ENCODE results near the gene SMYD1. TPM values are rescaled to one million over a fixed set of nuclear protein-coding genes. Genes with fewer than 3 reads are reported as not detected.

The SMYD1 gene
- total RNA-seq, 1 donor from 2014 or later: 0.25 TPM

GRCh38 chr2:88147145-88147544 lies 79.5 kb downstream of the SMYD1 start:
- H3K27me3 Mint-ChIP-seq (ENCODE audit: unreplicated experiment): no peaks in the 10 kb centered on the region
- H3K4me1 Mint-ChIP-seq (ENCODE audit: low read depth, unreplicated experiment): no peaks in the 10 kb centered on the region
- H3K4me3 Mint-ChIP-seq (ENCODE audit: unreplicated experiment): no peak overlapping the region
- DNase-seq: no peak
- no peak overlapping the region for H3K27ac Mint-ChIP-seq (ENCODE audit: unreplicated experiment)
- H3K36me3 Mint-ChIP-seq (ENCODE audit: unreplicated experiment): peaks cover 9% of the 10 kb centered on the region
- peaks cover 6% of the 10 kb centered on the region for H3K9me3 Mint-ChIP-seq (ENCODE audit: unreplicated experiment)
- TF ChIP-seq CTCF (IDR thresholded peaks at IDR 0.05; ENCODE audit: partially characterized antibody, unreplicated experiment): no peak

GRCh38 chr2:88148929-88149438 lies 81.4 kb downstream of the SMYD1 start:
- peaks cover 10% of the 10 kb centered on the region for H3K9me3 Mint-ChIP-seq (ENCODE audit: unreplicated experiment)

GRCh38 chr2:88159481-88159880 lies 91.9 kb downstream of the SMYD1 start:
- Mint-ChIP-seq H3K4me3 (ENCODE audit: unreplicated experiment) (no peak overlapping the region), H3K27me3 (ENCODE audit: unreplicated experiment) (peaks cover 5% of the 10 kb centered on the region), H3K9me3 (ENCODE audit: unreplicated experiment) (no peaks in the 10 kb centered on the region), H3K36me3 (ENCODE audit: unreplicated experiment) (no peaks in the 10 kb centered on the region), H3K4me1 (ENCODE audit: low read depth, unreplicated experiment) (peaks cover 6% of the 10 kb centered on the region), H3K27ac (ENCODE audit: unreplicated experiment) (no peak overlapping the region)
- no peak for TF ChIP-seq CTCF (IDR thresholded peaks at IDR 0.05; ENCODE audit: partially characterized antibody, unreplicated experiment)
- no peak for DNase-seq

More at GRCh38 chr2:88148929-88149438, 81.4 kb downstream of the SMYD1 start:
- Mint-ChIP-seq H3K4me3 (ENCODE audit: unreplicated experiment) (no peak overlapping the region), H3K27ac (ENCODE audit: unreplicated experiment) (no peak overlapping the region), H3K4me1 (ENCODE audit: low read depth, unreplicated experiment) (no peaks in the 10 kb centered on the region), H3K27me3 (ENCODE audit: unreplicated experiment) (no peaks in the 10 kb centered on the region), H3K36me3 (ENCODE audit: unreplicated experiment) (peaks cover 14% of the 10 kb centered on the region)
- no peak for TF ChIP-seq CTCF (IDR thresholded peaks at IDR 0.05; ENCODE audit: partially characterized antibody, unreplicated experiment)
- no peak for DNase-seq

- peaks cover 5% of the 10 kb centered on the region for H3K27me3 Mint-ChIP-seq (ENCODE audit: unreplicated experiment)
- H3K4me1 Mint-ChIP-seq (ENCODE audit: low read depth, unreplicated experiment): peaks cover 6% of the 10 kb centered on the region
- H3K4me3 Mint-ChIP-seq (ENCODE audit: unreplicated experiment): no peak overlapping the region
- H3K36me3 Mint-ChIP-seq (ENCODE audit: unreplicated experiment): no peaks in the 10 kb centered on the region
- H3K27ac Mint-ChIP-seq (ENCODE audit: unreplicated experiment): no peak overlapping the region
- peak; percentile 92 for TF ChIP-seq CTCF (IDR thresholded peaks at IDR 0.05; ENCODE audit: partially characterized antibody, unreplicated experiment)
- H3K9me3 Mint-ChIP-seq (ENCODE audit: unreplicated experiment): no peaks in the 10 kb centered on the region
- DNase-seq: peak; percentile 68
Measured at GRCh38 chr2:88159955-88160415, 92.4 kb downstream of the SMYD1 start.

GRCh38 chr2:88160517-88160916 lies 92.9 kb downstream of the SMYD1 start:
- Mint-ChIP-seq H3K4me3 (ENCODE audit: unreplicated experiment) (no peak overlapping the region), H3K9me3 (ENCODE audit: unreplicated experiment) (no peaks in the 10 kb centered on the region), H3K4me1 (ENCODE audit: low read depth, unreplicated experiment) (peaks cover 6% of the 10 kb centered on the region), H3K27ac (ENCODE audit: unreplicated experiment) (peak overlapping the region; percentile 54), H3K36me3 (ENCODE audit: unreplicated experiment) (no peaks in the 10 kb centered on the region), H3K27me3 (ENCODE audit: unreplicated experiment) (peaks cover 5% of the 10 kb centered on the region)
- peak; percentile 41 for DNase-seq
- no peak for TF ChIP-seq CTCF (IDR thresholded peaks at IDR 0.05; ENCODE audit: partially characterized antibody, unreplicated experiment)
